ENCODE measurements around the gene SHISA6. TPM values are rescaled to one million over a fixed set of nuclear protein-coding genes. Genes with fewer than 3 reads are reported as not detected.

SHISA6 gene
- total and polyA plus RNA-seq, 11 donors = 0.16 to 1.0 (median 0.29) TPM

DNA sequence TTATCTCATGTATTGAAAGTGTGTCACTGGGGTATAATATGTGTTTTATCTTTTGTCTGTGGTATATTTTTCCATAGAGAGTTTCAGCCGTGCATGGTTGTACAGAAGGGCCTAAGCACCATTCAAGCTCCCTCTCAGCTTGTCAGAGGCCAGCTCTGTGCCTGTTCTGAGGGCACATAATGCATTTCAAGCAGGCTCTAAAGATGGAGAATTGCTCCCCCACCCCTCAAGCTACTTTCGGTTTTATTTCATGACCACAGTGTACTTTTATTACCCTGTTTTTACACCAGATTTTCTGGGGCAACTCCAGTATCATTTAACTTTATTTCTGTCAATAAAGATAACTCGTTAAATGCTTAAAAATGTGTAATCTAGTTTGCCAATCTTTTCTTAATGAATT lies 131.7 kb downstream of the SHISA6 start:
- Histone ChIP-seq H3K27ac (no peak overlapping the region), H3K36me3 (no peaks in the 10 kb centered on the region), H3K4me1 (no peaks in the 10 kb centered on the region), H3K4me3 (no peak overlapping the region), H3K9me3 (peaks cover 0 to 3% (median 0%) of the 10 kb centered on the region in 12 donors), H3K27me3 (peaks cover 0 to 10% (median 0%) of the 10 kb centered on the region in 9 donors)
- ATAC-seq (no peak), DNase-seq (no peak)
- intact Hi-C loops (cut with DNase I) = no loop called here
- TF ChIP-seq, protein P1, sequence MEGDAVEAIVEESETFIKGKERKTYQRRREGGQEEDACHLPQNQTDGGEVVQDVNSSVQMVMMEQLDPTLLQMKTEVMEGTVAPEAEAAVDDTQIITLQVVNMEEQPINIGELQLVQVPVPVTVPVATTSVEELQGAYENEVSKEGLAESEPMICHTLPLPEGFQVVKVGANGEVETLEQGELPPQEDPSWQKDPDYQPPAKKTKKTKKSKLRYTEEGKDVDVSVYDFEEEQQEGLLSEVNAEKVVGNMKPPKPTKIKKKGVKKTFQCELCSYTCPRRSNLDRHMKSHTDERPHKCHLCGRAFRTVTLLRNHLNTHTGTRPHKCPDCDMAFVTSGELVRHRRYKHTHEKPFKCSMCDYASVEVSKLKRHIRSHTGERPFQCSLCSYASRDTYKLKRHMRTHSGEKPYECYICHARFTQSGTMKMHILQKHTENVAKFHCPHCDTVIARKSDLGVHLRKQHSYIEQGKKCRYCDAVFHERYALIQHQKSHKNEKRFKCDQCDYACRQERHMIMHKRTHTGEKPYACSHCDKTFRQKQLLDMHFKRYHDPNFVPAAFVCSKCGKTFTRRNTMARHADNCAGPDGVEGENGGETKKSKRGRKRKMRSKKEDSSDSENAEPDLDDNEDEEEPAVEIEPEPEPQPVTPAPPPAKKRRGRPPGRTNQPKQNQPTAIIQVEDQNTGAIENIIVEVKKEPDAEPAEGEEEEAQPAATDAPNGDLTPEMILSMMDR (IDR thresholded peaks at IDR 0.05) = no peak
- no peak for TF ChIP-seq POLR2A (IDR thresholded peaks at IDR 0.05)
- 55 to 68% (median 60%) methylated on average over 3 of the region's 3 CpGs for WGBS, 4 donors

- H3K27me3 ChIP-seq = peaks cover 0 to 14% (median 0%) of the 10 kb centered on the region in 9 donors
- DNase-seq (no peak), ATAC-seq (no peak)
- TF ChIP-seq, protein P1 (IDR thresholded peaks at IDR 0.05) = no peak
- TF ChIP-seq POLR2A (IDR thresholded peaks at IDR 0.05) = no peak
- intact Hi-C loops (cut with DNase I) = no loop called here
- H3K9me3 ChIP-seq = peaks cover 0 to 1% (median 0%) of the 10 kb centered on the region in 12 donors
- no peak overlapping the region for H3K4me3 ChIP-seq
- H3K36me3 ChIP-seq = no peaks in the 10 kb centered on the region
- 89 to 92% (median 91%) methylated on average over 6 of the region's 6 CpGs for WGBS, 4 donors
- no peak overlapping the region for H3K27ac ChIP-seq
- no peaks in the 10 kb centered on the region for H3K4me1 ChIP-seq
Measured at GRCh38 chr17:11378506-11378905, 137.5 kb downstream of the SHISA6 start.

GRCh38 chr17:11380761-11381160 lies 139.7 kb downstream of the SHISA6 start:
- whole genome bisulfite sequencing, 4 donors = 76 to 80% (median 77%) methylated on average over 7 of the region's 7 CpGs
- Histone ChIP-seq H3K4me3 (no peak overlapping the region), H3K4me1 (no peaks in the 10 kb centered on the region), H3K9me3 (peaks cover 0 to 7% (median 0%) of the 10 kb centered on the region in 12 donors), H3K27me3 (peaks cover 0 to 9% (median 0%) of the 10 kb centered on the region in 9 donors), H3K27ac (no peak overlapping the region), H3K36me3 (no peaks in the 10 kb centered on the region)
- DNase-seq (no peak), ATAC-seq (no peak)
- intact Hi-C loops (cut with DNase I) = no loop called here
- TF ChIP-seq, protein P1 (IDR thresholded peaks at IDR 0.05) = no peak
- TF ChIP-seq POLR2A (IDR thresholded peaks at IDR 0.05) = no peak

GRCh38 chr17:11383157-11383556 lies 142.1 kb downstream of the SHISA6 start:
- no peak for DNase-seq
- H3K4me3 ChIP-seq = no peak overlapping the region
- TF ChIP-seq POLR2A (IDR thresholded peaks at IDR 0.05) = no peak
- TF ChIP-seq, protein P1 (IDR thresholded peaks at IDR 0.05) = no peak
- peaks cover 0 to 4% (median 0%) of the 10 kb centered on the region in 9 donors for H3K27me3 ChIP-seq
- no peaks in the 10 kb centered on the region for H3K4me1 ChIP-seq
- peaks cover 0 to 7% (median 0%) of the 10 kb centered on the region in 12 donors for H3K9me3 ChIP-seq
- ATAC-seq = no peak
- intact Hi-C loops (cut with DNase I) = no loop called here
- no peak overlapping the region for H3K27ac ChIP-seq
- WGBS, 4 donors = 87 to 92% (median 91%) methylated on average over 5 of the region's 5 CpGs
- H3K36me3 ChIP-seq = no peaks in the 10 kb centered on the region

Data from heart left ventricle (tissue), 16 donors.